HG03432 (cell line): Measurements from ENCODE around the gene TACC2.

Experiments used
- ATAC-seq: cut with Tn5 transposase; IDR thresholded peaks from one replicate; pipeline ENCODE4 v1.9.1; 2021; ENCODE audit warnings: mild to moderate bottlenecking, moderate library complexity; ENCODE audit not compliant: unreplicated experiment

The TACC2 gene

GRCh38 chr10:122243550-122243949 lies 254.6 kb downstream of the TACC2 start:
- ATAC-seq = no peak

- no peak for ATAC-seq
These were observed 255.3 kb downstream of the TACC2 start for GRCh38 chr10:122244001-122244975.

GRCh38 chr10:122245136-122245535 lies 256.2 kb downstream of the TACC2 start:
- no peak for ATAC-seq

GRCh38 chr10:122245897-122246296 lies 256.9 kb downstream of the TACC2 start:
- no peak for ATAC-seq

DNA sequence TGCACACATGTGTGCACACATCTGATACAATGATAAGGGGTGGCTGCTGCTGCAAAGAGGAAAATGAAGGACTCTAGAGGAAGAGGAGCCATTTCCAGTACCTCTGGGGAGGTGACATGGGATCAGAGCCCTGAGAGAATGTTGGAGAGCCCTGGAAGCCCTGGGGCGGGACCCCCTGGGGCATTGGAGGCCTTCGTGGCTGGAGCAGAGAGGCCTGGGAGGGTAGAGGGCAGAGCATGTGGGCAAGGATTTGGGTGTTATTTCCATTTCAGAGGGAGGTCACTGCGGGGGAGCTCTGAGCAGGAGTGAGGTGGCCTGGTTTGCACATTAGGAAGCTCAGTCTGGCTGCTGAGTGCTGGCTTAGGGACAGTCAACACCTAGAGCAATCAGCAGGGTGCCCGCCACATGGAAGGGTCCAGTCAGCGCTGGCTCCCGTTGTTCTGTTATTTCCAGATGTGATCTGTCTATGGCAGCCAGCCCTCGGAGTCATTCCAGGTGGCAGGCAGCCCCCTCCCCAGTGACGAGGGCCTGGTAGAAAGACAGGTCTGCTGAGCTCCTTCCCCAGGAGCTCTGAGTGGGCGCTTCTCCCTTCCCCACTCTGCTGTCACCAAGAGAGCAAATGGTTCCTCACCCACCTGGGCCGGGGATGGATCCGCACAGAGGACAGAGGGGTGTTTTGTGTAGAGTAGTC lies 258.0 kb downstream of the TACC2 start:
- no peak for ATAC-seq

DNA sequence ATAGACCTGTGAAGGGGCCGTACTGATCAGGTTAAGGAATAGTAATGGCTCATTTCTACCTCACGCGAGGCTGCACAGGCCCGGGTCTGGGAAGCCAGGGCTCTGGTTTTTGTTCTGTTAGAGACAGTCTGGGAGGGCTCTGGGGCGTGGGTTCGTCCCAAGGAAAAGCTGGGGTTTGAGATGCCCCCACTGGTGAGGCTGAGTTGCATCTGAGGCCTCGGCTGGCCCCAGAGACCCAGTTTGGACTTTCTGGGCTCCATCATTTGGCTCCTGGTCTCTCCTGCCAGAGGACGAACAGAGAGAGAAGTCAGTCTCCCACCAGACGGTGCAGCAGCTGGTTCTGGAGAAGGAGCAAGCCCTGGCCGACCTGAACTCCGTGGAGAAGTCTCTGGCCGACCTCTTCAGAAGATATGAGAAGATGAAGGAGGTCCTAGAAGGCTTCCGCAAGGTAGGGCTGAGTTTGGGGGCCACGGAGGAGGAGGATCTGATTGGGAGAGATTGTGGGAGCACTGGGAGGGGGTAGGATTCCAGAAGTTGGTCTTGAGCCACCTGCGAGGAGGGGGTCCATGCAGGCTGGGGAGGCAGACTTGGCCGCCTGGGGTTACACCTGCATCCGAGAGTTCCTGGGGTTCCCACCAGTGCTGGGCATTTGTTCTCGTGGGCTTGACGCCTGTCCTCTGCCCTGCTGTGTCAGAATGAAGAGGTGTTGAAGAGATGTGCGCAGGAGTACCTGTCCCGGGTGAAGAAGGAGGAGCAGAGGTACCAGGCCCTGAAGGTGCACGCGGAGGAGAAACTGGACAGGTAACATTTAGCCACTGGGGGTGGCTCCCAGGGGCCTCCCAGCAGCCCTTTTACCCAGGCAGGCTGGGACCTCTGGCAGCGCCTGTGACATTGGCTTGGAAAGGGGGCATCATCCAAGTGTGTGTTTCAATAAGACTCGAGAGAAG lies 259.7 kb downstream of the TACC2 start:
- no peak for ATAC-seq

GRCh38 chr10:122249303-122249850 lies 260.4 kb downstream of the TACC2 start:
- no peak for ATAC-seq

- no peak for ATAC-seq
These were observed 261.2 kb downstream of the TACC2 start for GRCh38 chr10:122249991-122250750.

- ATAC-seq = no peak
These were observed 262.7 kb downstream of the TACC2 start for GRCh38 chr10:122251459-122252255.

DNA sequence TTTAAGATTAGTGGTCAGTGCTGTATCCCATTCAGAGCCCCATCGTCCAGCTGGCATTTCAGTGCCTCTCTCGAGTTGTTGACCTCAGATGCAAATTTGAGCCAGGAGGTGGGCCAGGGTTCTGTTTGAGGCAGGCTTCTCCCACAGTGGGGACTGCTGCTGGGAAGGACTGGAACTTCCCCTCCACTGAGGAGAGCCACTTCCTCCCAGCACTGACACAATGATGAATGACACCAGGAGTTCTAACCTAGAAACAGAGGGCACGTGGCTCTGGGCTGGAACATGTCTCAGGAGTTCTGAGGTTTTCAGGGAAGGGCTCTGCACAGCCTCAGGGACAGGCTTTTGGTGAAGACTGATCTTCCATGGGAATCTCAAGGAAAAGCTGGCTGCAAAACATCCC lies 263.8 kb downstream of the TACC2 start:
- ATAC-seq = no peak

DNA sequence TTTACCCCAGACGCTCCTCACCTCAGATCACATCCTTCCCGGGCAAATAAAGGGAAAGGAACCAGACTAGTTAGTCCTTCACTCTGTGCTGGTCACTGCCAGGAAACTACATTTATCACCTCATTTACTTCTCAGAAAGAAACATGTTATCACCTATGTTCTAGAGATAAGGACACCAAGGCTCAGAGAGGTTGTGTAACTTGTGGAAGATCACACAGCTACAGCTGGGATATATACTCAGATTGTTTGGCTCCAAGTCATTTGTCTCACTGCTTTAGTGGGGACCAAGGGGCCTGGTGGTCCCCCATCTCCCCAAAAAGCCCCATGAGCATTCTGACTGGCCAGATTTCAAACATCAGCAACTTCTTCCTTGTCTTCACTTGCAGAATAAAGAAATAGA lies 264.6 kb downstream of the TACC2 start:
- no peak for ATAC-seq

DNA sequence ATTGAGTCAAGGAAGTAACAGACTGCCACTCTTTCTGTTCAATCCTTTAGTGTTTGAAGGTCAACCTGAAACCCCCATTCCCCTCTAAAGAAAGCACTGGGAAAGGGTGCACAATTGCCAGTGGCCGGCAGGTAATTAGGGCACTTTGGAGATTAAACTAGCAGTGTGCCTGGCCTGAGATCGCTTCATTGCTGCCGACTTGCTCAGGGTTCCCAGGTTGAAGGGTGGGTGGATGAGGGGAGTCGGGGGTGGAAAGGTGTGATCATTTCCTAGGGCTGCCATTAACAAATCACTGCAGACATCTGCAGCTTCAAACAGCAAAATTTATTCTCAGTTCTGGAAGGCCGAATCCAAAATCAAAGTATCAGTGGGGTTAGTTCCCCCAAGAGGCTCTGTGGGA lies 265.9 kb downstream of the TACC2 start:
- no peak for ATAC-seq

DNA sequence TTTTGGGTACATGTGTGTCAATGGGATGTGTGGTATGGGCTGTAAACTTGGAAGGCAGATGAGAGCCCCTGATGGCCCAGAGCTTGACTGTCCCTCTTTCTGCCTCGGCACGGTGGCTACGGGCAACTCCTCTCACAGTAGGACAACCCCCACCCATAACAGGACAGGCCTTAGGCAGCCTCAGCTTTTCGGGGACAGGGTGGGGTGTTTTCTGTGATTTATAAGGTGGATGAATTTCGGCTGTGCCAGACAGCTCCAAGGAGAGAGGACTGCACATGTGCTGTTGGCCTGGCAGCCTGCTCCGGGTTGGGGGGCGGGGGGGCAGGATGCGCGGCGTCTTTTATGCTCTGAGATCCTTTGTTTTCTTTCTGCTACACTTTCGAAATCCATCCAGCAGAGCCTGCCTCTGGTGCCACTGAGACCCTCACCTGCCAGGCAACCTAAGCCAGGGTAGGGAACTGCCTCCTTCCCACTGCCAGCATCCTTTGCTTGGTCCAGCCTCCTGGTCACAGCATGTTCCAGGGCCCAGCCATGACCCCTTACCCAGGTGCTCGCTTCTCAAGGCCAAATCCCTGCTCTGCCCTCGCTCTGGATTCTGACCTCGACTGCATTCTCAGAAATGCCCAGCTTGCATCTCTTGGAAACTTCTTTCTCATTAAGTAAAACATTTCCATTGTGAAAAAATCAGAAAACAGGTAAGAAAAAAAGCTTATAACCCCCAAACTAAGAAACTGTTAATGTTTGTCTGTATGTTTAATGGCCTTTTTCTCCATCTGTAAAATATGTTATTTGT lies 266.7 kb downstream of the TACC2 start:
- no peak for ATAC-seq

DNA sequence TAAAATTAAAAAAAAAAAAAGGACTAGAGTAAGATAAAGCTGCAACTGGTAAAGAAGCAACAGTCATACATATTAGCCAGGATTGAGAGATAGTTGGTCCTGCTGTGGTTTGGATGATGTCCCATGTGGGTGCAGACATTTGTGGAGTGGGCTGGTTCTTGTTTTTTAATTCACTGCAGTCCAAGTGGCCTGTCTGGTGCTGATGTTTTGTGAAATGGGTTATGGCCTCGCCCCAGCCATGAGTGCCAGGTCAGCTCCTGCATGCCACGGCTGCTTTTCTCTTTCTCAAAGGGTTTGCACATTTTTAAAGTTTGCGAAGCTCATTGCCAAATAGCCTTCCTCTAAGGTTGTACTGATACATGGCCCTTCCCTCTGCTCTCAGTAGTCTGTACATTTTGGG lies 268.1 kb downstream of the TACC2 start:
- no peak for ATAC-seq

DNA sequence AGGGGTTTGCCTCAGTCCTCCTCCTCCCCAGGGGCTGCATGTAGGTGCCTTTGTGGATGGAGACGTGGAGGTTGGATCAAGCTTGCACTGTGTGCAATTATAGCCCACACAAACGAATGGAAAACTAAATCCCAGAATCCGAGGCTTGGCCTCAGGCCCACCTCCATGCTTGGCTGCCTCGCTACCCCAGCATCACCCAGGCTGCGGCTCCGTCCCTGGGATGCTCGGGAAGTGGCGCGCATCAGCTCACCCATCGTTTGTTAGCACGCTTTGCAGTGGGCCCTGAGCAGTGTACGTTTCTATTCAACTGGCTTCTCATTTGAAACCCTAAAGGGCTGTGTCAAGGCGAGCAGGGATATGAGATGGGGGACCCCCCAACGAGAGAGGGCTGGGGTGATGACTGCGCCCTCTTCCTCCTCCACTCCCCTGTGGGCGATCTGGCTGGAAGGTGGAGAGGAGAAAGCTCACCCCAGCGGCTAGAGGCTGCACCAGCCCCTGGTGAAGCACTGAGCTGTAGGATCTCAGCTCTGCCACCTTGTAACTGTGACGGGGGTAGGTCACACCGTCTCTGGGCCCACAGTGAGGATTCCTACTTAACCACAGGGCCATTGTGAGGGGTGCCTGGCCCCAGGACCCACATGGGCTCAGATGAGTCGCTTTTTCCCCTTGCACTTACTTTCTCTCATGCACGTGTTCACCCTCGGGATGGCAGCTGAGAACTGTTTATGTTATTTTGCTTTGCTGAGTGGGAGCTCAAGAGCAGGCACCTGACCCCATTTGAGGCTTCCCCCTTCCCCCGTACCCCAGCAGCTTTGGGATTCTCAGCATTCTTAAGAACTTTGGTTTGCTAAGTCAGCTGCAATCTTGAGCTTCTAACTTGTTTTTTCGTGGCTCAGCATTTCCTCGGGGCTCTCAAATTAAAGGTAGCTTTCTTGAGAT lies 269.4 kb downstream of the TACC2 start:
- no peak for ATAC-seq

- no peak for ATAC-seq
These were observed 270.1 kb downstream of the TACC2 start for GRCh38 chr10:122259075-122259466.

- ATAC-seq = no peak
These were observed 272.6 kb downstream of the TACC2 start for GRCh38 chr10:122261584-122261983.
